22Rv1 (cell line): ENCODE measurements around the gene SLC4A2.

Source experiments
- CTCF ChIP-seq: fragments of 450-650 bp; IDR thresholded peaks from 2 replicates; pipeline ENCODE4 v1.5.1; 2017; ENCODE audit warnings: mild to moderate bottlenecking
- ZFX ChIP-seq: fragments of 450-650 bp; IDR thresholded peaks from 2 replicates; pipeline ENCODE4 v1.6.1; 2017; ENCODE audit warnings: antibody characterized with exemption, borderline replicate concordance

GRCh38 chr7:151034312-151035025 is 24.9 kb upstream of the SLC4A2 start:
- TF ChIP-seq CTCF (no peak), ZFX (no peak)
